HG03442 (cell line): ENCODE measurements around the gene CREBBP.

Experiments
- ATAC-seq: cut with Tn5 transposase; IDR thresholded peaks from one replicate; pipeline ENCODE4 v1.9.1; 2021; ENCODE audit warnings: mild to moderate bottlenecking, moderate library complexity; ENCODE audit not compliant: unreplicated experiment

CREBBP gene

GRCh38 chr16:3798838-3799237, 81.7 kb downstream of the CREBBP start:
- ATAC-seq = no peak

- peak; percentile 50 for ATAC-seq
Measured at GRCh38 chr16:3797904-3798811, 82.4 kb downstream of the CREBBP start.

GRCh38 chr16:3797473-3797872, 83.0 kb downstream of the CREBBP start:
- no peak for ATAC-seq

GRCh38 chr16:3793161-3793576, 87.3 kb downstream of the CREBBP start:
- ATAC-seq = no peak

- no peak for ATAC-seq
Measured at GRCh38 chr16:3792472-3793012, 88.0 kb downstream of the CREBBP start.

- no peak for ATAC-seq
Measured at GRCh38 chr16:3791701-3792100, 88.8 kb downstream of the CREBBP start.

- no peak for ATAC-seq
Measured at GRCh38 chr16:3789375-3790099, 91.0 kb downstream of the CREBBP start.

GRCh38 chr16:3788711-3789374, 91.7 kb downstream of the CREBBP start:
- no peak for ATAC-seq

GRCh38 chr16:3787924-3788661, 92.4 kb downstream of the CREBBP start:
- ATAC-seq = peak; percentile 82

GRCh38 chr16:3785413-3785812, 95.1 kb downstream of the CREBBP start:
- no peak for ATAC-seq

GRCh38 chr16:3783516-3783915, 97.0 kb downstream of the CREBBP start:
- ATAC-seq = no peak

GRCh38 chr16:3782566-3782965, 97.9 kb downstream of the CREBBP start:
- no peak for ATAC-seq

GRCh38 chr16:3781421-3781820, 99.1 kb downstream of the CREBBP start:
- no peak for ATAC-seq

GRCh38 chr16:3780570-3780969, 99.9 kb downstream of the CREBBP start:
- no peak for ATAC-seq

GRCh38 chr16:3776316-3776715, 104.2 kb downstream of the CREBBP start:
- no peak for ATAC-seq

GRCh38 chr16:3774819-3775218, 105.7 kb downstream of the CREBBP start:
- ATAC-seq = no peak

GRCh38 chr16:3774156-3774767, 106.3 kb downstream of the CREBBP start:
- ATAC-seq = no peak

- no peak for ATAC-seq
Measured at GRCh38 chr16:3773663-3774062, 106.8 kb downstream of the CREBBP start.

GRCh38 chr16:3771513-3771912, 109.0 kb downstream of the CREBBP start:
- no peak for ATAC-seq

- ATAC-seq = no peak
Measured at GRCh38 chr16:3770530-3770929, 110.0 kb downstream of the CREBBP start.
